ENCODE data around the gene LRWD1.

- TF ChIP-seq CTCF (IDR thresholded peaks at IDR 0.05) = no peak
- no peak for TF ChIP-seq EZH2 (IDR thresholded peaks at IDR 0.05; ENCODE audit: borderline replicate concordance, insufficient read depth, low read depth, low read length, poor library complexity, severe bottlenecking)
Measured at GRCh38 chr7:102426268-102427018, 38.3 kb upstream of the LRWD1 start.

All from B cell (primary cell).